ENCODE results near the gene CPT1A.

DNA sequence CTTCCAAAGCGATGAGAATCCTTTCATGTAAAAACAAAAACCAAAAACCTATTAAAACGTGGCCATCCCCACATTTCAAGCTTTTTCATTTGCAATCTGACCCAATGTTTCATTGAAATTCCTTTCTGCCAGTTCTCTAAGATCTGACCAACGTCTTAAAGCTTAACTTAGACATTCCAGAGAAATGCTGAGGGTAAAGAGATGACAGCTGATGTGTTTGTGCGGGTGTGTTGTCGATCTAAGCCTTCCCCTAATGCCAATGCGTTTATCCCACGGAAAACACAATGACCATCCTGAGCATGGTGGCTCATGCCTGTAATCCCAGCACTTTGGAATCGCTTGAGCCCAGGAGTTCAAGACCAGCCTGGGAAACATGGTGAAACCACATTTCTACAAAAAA, 84.0 kb downstream of the CPT1A start:
- TF ChIP-seq, protein P1, sequence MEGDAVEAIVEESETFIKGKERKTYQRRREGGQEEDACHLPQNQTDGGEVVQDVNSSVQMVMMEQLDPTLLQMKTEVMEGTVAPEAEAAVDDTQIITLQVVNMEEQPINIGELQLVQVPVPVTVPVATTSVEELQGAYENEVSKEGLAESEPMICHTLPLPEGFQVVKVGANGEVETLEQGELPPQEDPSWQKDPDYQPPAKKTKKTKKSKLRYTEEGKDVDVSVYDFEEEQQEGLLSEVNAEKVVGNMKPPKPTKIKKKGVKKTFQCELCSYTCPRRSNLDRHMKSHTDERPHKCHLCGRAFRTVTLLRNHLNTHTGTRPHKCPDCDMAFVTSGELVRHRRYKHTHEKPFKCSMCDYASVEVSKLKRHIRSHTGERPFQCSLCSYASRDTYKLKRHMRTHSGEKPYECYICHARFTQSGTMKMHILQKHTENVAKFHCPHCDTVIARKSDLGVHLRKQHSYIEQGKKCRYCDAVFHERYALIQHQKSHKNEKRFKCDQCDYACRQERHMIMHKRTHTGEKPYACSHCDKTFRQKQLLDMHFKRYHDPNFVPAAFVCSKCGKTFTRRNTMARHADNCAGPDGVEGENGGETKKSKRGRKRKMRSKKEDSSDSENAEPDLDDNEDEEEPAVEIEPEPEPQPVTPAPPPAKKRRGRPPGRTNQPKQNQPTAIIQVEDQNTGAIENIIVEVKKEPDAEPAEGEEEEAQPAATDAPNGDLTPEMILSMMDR (IDR thresholded peaks at IDR 0.05 in 4 of 5, conservative IDR thresholded peaks at IDR 0.05 in 1 of 5) = no peak
- TF ChIP-seq POLR2A (IDR thresholded peaks at IDR 0.05) = no peak
